Caco-2 (cell line): ENCODE measurements around the gene OPN1MW3. TPM values are rescaled to one million over a fixed set of nuclear protein-coding genes. Genes with fewer than 3 reads are reported as not detected.

Source experiments
- BruUV-seq: library from RNA; stranded (reverse); fragments of 400-500 nt; replicated peaks from 2 replicates; lab custom pipeline; 2021; lab: Mats Ljungman, UMichigan
- CTCF ChIA-PET: fragments of 300-600 bp; sonication (Branson Sonifier 250); formaldehyde crosslinking; loops from one replicate; lab custom pipeline; 2022; ENCODE audit warnings: antibody characterized with exemption; lab: Charles Lee
- POLR2A ChIA-PET: fragments of 300-600 bp; sonication (Branson Sonifier 250); formaldehyde crosslinking; loops from one replicate; lab custom pipeline; 2022; ENCODE audit warnings: antibody characterized with exemption; lab: Charles Lee
- DNase-seq, 2 experiments: peaks; one replicate each; pipeline versions ENCODE4 v3.0.0 to v3.0.0-alpha.2; 2020 to 2022
- H3K27me3 ChIP-seq: replicated peaks from 2 replicates; pipeline ENCODE4 v1.6.0; 2011; ENCODE audit warnings: low read length; ENCODE audit not compliant: control insufficient read depth, insufficient read depth
- H3K36me3 ChIP-seq: 2 replicates; pipeline ENCODE4 v1.5.1; 2011; ENCODE audit warnings: low read length; ENCODE audit not compliant: control insufficient read depth, insufficient read depth
- H3K4me1 ChIP-seq: fragments of 250-450 bp; sonication (Bioruptor Pico); 2 replicates; pipeline ENCODE4 v1.5.1; 2020; ENCODE audit warnings: mild to moderate bottlenecking
- H3K4me3 ChIP-seq: 2 replicates; pipeline ENCODE4 v1.5.1; 2011; ENCODE audit warnings: low read depth, mild to moderate bottlenecking, control low read depth, low read length
- H3K9me3 ChIP-seq: fragments of 250-450 bp; sonication (Bioruptor Pico); 2 replicates; pipeline ENCODE4 v1.5.1; 2020; ENCODE audit warnings: mild to moderate bottlenecking, moderate library complexity
- H3K27ac Mint-ChIP-seq: one replicate; pipeline ENCODE4 v1.8.0; 2022; ENCODE audit warnings: mixed read lengths; ENCODE audit not compliant: unreplicated experiment
- H3K27me3 Mint-ChIP-seq: one replicate; pipeline ENCODE4 v1.8.0; 2022; ENCODE audit warnings: mixed read lengths; ENCODE audit not compliant: insufficient read depth, unreplicated experiment
- H3K36me3 Mint-ChIP-seq: one replicate; pipeline ENCODE4 v1.8.0; 2022; ENCODE audit warnings: mild to moderate bottlenecking, mixed read lengths; ENCODE audit not compliant: insufficient read depth, unreplicated experiment
- H3K4me1 Mint-ChIP-seq: one replicate; pipeline ENCODE4 v1.8.0; 2022; ENCODE audit warnings: low read depth, mixed read lengths; ENCODE audit not compliant: unreplicated experiment
- H3K4me3 Mint-ChIP-seq: one replicate; pipeline ENCODE4 v1.8.0; 2022; ENCODE audit warnings: mild to moderate bottlenecking, moderate library complexity, mixed read lengths; ENCODE audit not compliant: unreplicated experiment
- H3K9me3 Mint-ChIP-seq: one replicate; pipeline ENCODE4 v1.8.0; 2022; ENCODE audit warnings: mixed read lengths; ENCODE audit not compliant: unreplicated experiment
- CTCF ChIP-seq, 2 experiments: fragments of 200-600 bp in 1 of 2; IDR thresholded peaks; 1 replicate in 1 of 2; 2 replicates in 1 of 2; pipeline versions ENCODE4 v1.5.1 to v1.8.0; 2011 to 2022; ENCODE audit warnings: antibody characterized with exemption in 1 of 2, control low read depth in 1 of 2, inconsistent platforms in 1 of 2, low read depth in 1 of 2, low read length in 1 of 2, mild to moderate bottlenecking in 1 of 2, moderate library complexity in 1 of 2; ENCODE audit not compliant: insufficient read depth in 1 of 2, severe bottlenecking in 1 of 2, unreplicated experiment in 1 of 2
- intact Hi-C: fragments of 100-400 bp; cut with micrococcal nuclease; formaldehyde crosslinking; loops from one replicate; pipeline ENCODE4 v1.10.0; 2022; ENCODE audit not compliant: unreplicated experiment
- total RNA-seq: library from RNA; stranded (reverse); gene quantifications from 2 replicates; pipeline ENCODE4 v1.2.3, GENCODE V29; 2022

OPN1MW3 gene
- total RNA-seq, 1 experiment from 2014 or later, result not detected

DNA sequence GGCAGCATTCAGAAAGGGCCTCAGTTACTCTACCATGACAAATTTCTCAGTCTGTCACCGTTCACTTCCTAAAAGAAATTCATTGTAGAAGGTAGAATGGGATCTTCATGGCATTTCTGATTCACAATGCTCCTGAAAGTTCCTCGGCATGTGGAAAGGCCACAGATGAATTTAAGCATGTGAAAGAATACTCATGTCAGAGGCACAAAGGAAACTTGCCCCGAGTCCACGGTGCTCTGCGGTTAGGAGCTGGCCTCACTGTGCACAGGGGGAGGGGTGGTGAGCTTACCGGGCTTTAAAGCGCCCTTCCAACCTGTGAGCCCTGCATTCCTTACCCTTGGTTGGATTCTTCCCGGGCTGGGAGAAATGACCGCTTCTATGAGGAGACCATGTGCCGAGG lies 47.5 kb downstream of the OPN1MW3 start:
- no peak for DNase-seq
- Histone ChIP-seq H3K27me3 (no peaks in the 10 kb centered on the region), H3K4me1 (no peaks in the 10 kb centered on the region), H3K4me3 (no peak overlapping the region), H3K9me3 (no peaks in the 10 kb centered on the region), H3K36me3 (no peaks in the 10 kb centered on the region)
- POLR2A ChIA-PET, result no interaction called here
- H3K27me3 Mint-ChIP-seq, result peaks cover 11% of the 10 kb centered on the region
- H3K36me3 Mint-ChIP-seq, result no peaks in the 10 kb centered on the region
- no peak overlapping the region for H3K4me3 Mint-ChIP-seq
- no peaks in the 10 kb centered on the region for H3K9me3 Mint-ChIP-seq
- CTCF ChIA-PET, result no interaction called here
- intact Hi-C loops, result no loop called here
- H3K27ac Mint-ChIP-seq, result no peak overlapping the region
- H3K4me1 Mint-ChIP-seq, result no peaks in the 10 kb centered on the region
- no peak for TF ChIP-seq CTCF (IDR thresholded peaks at IDR 0.05; ENCODE audit: insufficient read depth in 1 of 2, low read depth in 1 of 2, low read length in 1 of 2, severe bottlenecking in 1 of 2, unreplicated experiment in 1 of 2)
- no TSS peak for BruUV-seq

DNA sequence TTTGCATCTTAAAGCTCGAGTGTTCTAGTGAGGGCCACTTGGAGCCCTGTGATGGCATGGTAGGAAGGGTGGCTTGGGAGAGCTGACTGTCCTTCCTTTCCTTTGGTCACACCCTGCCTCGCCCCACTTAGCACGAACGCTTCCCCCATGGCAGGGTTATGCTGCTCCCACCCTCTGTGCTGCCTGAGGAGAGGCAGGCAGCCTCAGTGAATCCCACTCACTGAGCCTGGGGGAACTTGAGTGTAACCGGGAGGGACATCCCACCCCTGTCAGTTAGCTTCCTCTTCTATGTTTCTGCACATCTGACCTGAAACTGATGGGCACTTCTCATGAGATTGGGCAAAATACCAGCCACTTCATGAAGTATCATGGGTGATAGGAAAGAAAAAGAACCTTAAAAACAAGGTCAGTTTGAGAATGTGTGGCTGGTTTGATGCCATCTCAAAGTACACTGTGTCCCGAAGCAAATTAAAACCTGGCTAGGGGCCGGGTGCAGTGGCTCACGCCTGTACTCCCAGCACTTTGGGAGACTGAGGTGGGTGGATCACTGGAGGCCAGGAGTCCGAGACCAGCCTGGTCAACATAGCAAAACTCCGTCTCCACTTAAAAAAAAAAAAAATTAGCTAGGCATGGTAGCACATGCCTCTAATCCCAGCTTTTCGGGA lies 48.3 kb downstream of the OPN1MW3 start:
- TF ChIP-seq CTCF (IDR thresholded peaks at IDR 0.05; ENCODE audit: insufficient read depth in 1 of 2, low read depth in 1 of 2, low read length in 1 of 2, severe bottlenecking in 1 of 2, unreplicated experiment in 1 of 2), result no peak
- no peaks in the 10 kb centered on the region for H3K4me1 Mint-ChIP-seq
- no peaks in the 10 kb centered on the region for H3K4me1 ChIP-seq
- BruUV-seq, result no TSS peak
- intact Hi-C loops, result no loop called here
- H3K4me3 Mint-ChIP-seq, result no peak overlapping the region
- no peak overlapping the region for H3K4me3 ChIP-seq
- no peaks in the 10 kb centered on the region for H3K27me3 ChIP-seq
- DNase-seq, result no peak
- no peaks in the 10 kb centered on the region for H3K9me3 ChIP-seq
- POLR2A ChIA-PET, result no interaction called here
- H3K27ac Mint-ChIP-seq, result no peak overlapping the region
- peaks cover 7% of the 10 kb centered on the region for H3K27me3 Mint-ChIP-seq
- H3K36me3 ChIP-seq, result no peaks in the 10 kb centered on the region
- CTCF ChIA-PET, result no interaction called here
- H3K36me3 Mint-ChIP-seq, result no peaks in the 10 kb centered on the region
- H3K9me3 Mint-ChIP-seq, result no peaks in the 10 kb centered on the region

DNA sequence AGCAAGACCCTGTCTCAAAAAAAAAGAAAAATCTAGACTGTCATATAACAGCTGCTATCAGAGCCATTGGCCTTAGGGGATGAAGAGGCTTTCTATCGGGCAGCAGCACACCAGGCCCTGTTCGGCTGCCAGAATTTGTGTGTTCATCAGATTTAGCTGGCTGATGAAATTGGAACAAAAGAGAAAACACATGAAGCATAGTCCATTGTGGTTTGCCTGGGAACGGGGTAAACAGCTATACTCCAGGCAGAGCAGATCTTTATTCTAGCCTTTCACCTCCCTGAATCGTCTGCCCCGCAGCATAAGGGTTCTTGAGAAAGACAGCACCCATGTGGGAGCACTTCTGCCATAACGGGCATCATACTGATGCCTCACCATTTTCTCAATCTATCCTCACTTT lies 49.8 kb downstream of the OPN1MW3 start:
- TF ChIP-seq CTCF (IDR thresholded peaks at IDR 0.05; ENCODE audit: insufficient read depth in 1 of 2, low read depth in 1 of 2, low read length in 1 of 2, severe bottlenecking in 1 of 2, unreplicated experiment in 1 of 2), result no peak
- BruUV-seq, result no TSS peak
- Histone ChIP-seq H3K9me3 (no peaks in the 10 kb centered on the region), H3K27me3 (no peaks in the 10 kb centered on the region), H3K4me1 (no peaks in the 10 kb centered on the region), H3K36me3 (no peaks in the 10 kb centered on the region), H3K4me3 (no peak overlapping the region)
- intact Hi-C loops, result no loop called here
- Mint-ChIP-seq H3K4me3 (no peak overlapping the region), H3K27ac (no peak overlapping the region), H3K27me3 (peaks cover 7% of the 10 kb centered on the region), H3K4me1 (no peaks in the 10 kb centered on the region), H3K9me3 (no peaks in the 10 kb centered on the region), H3K36me3 (no peaks in the 10 kb centered on the region)
- ChIA-PET CTCF (no interaction called here), POLR2A (no interaction called here)
- DNase-seq, result no peak
